ENCODE results near the gene FEZ2.

Gene FEZ2, protein sequence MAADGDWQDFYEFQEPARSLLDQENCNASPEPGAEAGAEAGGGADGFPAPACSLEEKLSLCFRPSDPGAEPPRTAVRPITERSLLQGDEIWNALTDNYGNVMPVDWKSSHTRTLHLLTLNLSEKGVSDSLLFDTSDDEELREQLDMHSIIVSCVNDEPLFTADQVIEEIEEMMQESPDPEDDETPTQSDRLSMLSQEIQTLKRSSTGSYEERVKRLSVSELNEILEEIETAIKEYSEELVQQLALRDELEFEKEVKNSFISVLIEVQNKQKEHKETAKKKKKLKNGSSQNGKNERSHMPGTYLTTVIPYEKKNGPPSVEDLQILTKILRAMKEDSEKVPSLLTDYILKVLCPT

DNA sequence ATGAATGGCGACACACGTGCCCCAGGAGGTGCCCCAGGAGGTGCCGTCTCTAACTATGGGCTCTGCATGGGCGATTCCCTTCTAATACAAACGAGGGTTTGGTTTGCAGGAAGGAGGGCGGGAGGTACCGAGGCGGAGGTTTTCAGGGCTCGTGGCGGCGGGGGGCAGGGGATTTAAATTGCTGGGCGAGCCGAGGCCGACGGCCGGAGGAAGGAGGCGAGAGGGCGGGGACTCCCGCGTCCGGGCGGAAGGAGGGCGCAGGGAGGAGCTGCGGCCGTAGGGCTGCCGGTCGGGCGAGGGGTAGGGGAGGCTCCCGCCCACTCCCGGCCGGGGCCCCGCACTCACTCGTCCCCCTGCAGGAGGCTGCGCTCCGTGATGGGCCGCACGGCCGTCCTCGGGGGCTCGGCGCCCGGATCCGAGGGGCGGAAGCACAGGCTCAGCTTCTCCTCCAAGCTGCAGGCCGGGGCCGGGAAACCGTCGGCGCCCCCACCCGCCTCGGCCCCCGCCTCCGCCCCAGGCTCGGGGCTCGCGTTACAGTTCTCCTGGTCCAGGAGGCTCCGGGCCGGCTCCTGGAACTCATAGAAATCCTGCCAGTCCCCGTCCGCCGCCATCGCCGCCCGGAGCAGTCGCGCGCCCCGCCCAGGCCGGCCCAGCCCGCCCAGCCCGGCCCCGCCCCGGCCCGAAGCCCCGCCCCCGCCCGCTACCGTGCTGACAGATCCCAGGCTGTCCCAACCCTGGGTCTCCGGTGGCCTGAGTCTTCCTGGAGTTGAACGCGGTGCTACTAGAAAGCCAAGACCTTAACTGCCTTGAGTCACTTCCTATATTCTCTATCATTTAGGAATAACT, at the start of gene FEZ2:
FEZ2 (minus strand) TSS at position 637 of the 846 bp plus-strand sequence; CDS start at position 611, 26 bp downstream.
- DNase-seq (ENCODE audit: low spot score) = peak; percentile 90
- TF ChIP-seq, protein P1, sequence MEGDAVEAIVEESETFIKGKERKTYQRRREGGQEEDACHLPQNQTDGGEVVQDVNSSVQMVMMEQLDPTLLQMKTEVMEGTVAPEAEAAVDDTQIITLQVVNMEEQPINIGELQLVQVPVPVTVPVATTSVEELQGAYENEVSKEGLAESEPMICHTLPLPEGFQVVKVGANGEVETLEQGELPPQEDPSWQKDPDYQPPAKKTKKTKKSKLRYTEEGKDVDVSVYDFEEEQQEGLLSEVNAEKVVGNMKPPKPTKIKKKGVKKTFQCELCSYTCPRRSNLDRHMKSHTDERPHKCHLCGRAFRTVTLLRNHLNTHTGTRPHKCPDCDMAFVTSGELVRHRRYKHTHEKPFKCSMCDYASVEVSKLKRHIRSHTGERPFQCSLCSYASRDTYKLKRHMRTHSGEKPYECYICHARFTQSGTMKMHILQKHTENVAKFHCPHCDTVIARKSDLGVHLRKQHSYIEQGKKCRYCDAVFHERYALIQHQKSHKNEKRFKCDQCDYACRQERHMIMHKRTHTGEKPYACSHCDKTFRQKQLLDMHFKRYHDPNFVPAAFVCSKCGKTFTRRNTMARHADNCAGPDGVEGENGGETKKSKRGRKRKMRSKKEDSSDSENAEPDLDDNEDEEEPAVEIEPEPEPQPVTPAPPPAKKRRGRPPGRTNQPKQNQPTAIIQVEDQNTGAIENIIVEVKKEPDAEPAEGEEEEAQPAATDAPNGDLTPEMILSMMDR (IDR thresholded peaks at IDR 0.05; ENCODE audit: extremely low read depth, insufficient read depth, missing control alignments) = no peak
- in situ Hi-C loops (cut with MboI; ENCODE audit: low pct_unique_long_range_greater_than_20kb, low sequenced_read_pairs, unreplicated experiment) = no loop called here

DNA sequence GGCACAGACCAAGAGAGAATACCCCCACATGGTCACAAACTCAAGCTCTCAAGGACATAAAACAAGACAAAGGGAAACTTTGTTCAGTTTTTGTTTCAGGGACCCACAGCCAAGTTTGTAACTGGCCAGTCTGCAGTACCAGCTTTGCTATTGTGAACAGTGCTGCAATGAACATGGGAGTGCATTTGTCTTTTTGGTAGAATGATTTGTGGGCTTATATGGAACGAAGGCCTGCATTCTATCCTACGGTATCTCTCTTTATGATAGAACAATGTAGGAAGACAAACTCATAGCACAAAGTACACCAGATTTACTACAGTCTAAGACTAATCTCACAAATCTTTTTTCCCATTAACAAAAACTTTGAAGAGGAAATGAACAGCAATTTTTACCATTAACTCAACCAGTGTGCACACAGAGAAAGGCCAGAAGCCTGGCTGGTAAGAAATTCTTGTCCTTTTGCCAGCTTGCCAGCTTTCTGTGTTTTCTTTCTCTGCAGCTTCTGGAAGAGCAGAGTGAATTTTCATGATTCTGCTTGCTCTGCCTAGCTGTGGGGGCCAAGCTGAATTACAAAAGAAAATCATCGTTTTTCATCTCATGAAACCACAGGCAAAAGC, 37.1 kb upstream of the FEZ2 start:
- in situ Hi-C loops (cut with MboI; ENCODE audit: low pct_unique_long_range_greater_than_20kb, low sequenced_read_pairs, unreplicated experiment) = no loop called here
- TF ChIP-seq, protein P1 (IDR thresholded peaks at IDR 0.05; ENCODE audit: extremely low read depth, insufficient read depth, missing control alignments) = no peak

DNA sequence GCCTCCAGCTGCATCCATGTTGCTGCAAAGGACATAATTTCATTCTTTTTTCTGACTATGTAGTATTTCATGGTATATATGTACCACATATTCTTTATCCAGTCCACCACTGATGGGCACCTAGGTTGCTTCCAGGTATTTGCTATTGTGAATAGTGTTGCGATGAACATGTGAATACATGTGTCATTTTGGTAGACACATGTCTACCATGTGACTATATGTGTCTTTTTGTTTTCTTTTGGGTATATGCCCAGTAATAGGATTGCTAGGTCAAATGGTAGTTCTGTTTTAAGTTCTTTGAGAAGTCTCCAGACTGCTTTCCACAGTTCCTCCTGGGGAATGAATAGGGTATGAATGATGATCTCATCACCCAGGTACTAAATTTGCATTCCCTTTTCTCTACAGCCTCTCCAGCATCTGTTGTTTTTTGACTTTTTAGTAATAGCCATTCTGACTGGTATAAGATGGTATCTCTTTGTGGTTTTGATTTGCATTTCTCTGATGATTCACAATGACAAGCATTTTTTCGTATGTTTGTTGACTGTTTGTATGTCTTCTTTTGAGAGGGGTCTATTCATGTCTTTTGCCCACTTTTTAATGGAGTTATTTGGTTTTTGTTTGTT, 35.6 kb upstream of the FEZ2 start:
- in situ Hi-C loops (cut with MboI; ENCODE audit: low pct_unique_long_range_greater_than_20kb, low sequenced_read_pairs, unreplicated experiment) = no loop called here
- TF ChIP-seq, protein P1 (IDR thresholded peaks at IDR 0.05; ENCODE audit: extremely low read depth, insufficient read depth, missing control alignments) = no peak
- DNase-seq (ENCODE audit: low spot score) = no peak

More for the DNA sequence above, 37.1 kb upstream of the FEZ2 start:
- DNase-seq (ENCODE audit: low spot score) = no peak

DNA sequence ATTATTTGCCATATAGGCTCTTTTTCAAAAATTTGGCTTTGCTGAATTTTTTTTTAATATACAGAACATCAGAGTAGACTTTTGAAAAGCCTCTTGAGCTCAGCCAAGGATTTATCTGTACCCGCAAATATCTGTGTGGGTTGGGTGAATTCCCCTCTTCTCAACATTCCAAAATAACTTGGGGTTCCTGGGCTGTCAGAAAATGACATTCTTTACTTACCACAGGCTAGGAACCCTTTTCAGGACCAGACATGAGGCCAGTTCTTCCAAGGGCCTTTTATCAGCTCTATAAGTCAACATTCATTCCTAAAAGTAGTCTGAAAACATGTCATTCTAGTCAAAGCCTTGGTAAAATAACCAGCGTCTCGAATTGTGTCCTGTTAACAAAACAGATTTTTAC, 28.8 kb upstream of the FEZ2 start:
- DNase-seq (ENCODE audit: low spot score) = no peak
- in situ Hi-C loops (cut with MboI; ENCODE audit: low pct_unique_long_range_greater_than_20kb, low sequenced_read_pairs, unreplicated experiment) = no loop called here
- TF ChIP-seq, protein P1 (IDR thresholded peaks at IDR 0.05; ENCODE audit: extremely low read depth, insufficient read depth, missing control alignments) = no peak

DNA sequence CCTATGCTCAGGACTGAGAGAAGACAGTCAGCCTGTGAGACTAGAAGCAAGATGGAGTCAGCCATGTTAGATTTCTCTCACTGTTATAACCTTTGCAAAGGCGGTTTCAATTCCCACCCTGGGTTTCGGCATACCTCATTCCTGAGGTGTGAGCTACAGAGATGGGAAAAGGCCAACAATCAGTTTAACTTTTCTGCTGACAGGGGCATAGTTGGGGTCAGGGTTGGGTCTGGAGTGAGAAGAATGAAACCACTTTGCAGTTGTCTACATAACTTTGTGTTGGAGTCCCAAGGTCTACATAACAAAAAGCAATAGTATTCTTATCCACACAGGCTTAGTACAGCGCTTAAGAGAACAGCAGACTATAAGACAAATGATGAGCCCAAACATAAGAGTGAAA, 28.1 kb upstream of the FEZ2 start:
- no peak for DNase-seq (ENCODE audit: low spot score)
- TF ChIP-seq, protein P1 (IDR thresholded peaks at IDR 0.05; ENCODE audit: extremely low read depth, insufficient read depth, missing control alignments) = no peak
- in situ Hi-C loops (cut with MboI; ENCODE audit: low pct_unique_long_range_greater_than_20kb, low sequenced_read_pairs, unreplicated experiment) = no loop called here

DNA sequence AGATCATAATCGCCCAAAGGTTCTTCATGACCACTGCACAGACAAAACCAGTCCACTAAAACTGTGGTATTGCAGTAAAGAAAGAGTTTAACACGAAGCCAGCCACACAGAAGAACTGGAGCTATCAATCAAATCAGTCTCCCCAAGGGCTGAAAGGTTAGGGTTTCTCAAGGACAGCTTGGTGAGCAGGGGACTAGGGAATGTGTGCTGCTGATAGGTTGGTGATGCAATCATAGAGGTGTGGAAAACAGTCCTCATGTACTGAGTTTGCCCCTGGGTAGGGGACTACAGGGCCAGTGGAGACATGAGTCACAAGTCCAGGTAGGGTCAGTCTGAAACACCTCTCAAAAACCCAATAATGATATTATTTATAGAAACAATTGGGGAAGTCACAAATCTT, 27.3 kb upstream of the FEZ2 start:
- TF ChIP-seq, protein P1 (IDR thresholded peaks at IDR 0.05; ENCODE audit: extremely low read depth, insufficient read depth, missing control alignments) = no peak
- in situ Hi-C loops (cut with MboI; ENCODE audit: low pct_unique_long_range_greater_than_20kb, low sequenced_read_pairs, unreplicated experiment) = no loop called here
- no peak for DNase-seq (ENCODE audit: low spot score)
